ENCODE data around the gene LRRC74A.

LRRC74A gene

GRCh38 chr14:76826122-76826521 lies at the start of gene LRRC74A:
TSS of gene LRRC74A (plus strand) at chr14:76826408. CDS start at chr14:76826698, 290 bp downstream.
- peaks cover 3% of the 10 kb centered on the region for H3K4me1 ChIP-seq (ENCODE audit: insufficient read depth, low read length)
- no peaks in the 10 kb centered on the region for H3K36me3 ChIP-seq (ENCODE audit: insufficient read depth, low read length)
- no peak within 1 kb of the TSS for H3K9ac ChIP-seq (ENCODE audit: low read length)
- no peaks in the 10 kb centered on the region for H3K27me3 ChIP-seq (ENCODE audit: control insufficient read depth in 1 of 2, insufficient read depth in 2 of 2, low read length in 2 of 2)
- H3K27ac ChIP-seq (ENCODE audit: low read depth, low read length) = no peak within 1 kb of the TSS
- H3K4me3 ChIP-seq (ENCODE audit: low read depth in 1 of 2, low read length in 2 of 2) = no peak within 1 kb of the TSS
- no peaks in the 10 kb centered on the region for H3K9me3 ChIP-seq (ENCODE audit: low read length)

DNA sequence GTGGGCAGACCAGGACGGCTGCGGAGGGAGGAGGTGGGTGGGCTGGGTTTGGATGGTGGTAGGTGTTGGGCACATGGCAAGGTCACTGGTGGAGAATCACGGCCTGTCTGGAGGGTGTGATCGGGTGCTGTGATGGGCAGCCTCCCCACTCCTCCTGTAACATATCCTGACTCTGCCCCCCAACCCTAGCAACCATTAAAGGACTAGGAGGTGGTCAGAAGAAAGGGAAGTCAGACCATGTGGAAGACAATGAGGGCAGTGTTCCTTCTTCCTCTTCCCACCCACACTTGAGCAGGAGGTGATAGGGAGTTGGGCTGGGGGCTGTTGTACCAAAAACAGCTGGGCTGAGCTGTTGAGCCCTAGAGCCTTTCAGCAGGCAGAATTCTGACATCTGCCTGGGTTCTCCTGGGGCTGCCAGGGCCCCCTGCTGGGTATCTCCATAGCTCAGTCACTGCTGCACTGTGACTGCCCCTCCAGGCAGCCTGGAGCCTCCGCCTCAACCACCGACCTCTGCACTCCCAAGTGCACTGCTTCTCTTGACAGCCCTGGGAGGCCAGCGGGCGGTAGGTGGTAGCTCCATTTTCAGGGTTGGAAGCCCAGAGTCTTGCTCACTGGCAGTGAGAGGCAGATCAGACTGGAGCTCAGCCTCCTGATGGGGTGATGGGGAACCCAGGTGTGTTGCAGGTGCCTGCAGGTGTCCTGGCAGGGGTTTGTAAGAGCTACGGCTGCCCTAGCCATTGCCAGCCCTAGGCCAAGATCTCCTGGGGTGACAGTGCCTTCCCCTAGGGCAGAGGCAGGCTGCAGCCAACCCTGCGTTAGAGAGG lies 49.6 kb upstream of the LRRC74A start:
- Histone ChIP-seq H3K9ac (ENCODE audit: low read length) (no peak overlapping the region), H3K4me3 (ENCODE audit: low read depth in 1 of 2, low read length in 2 of 2) (no peak overlapping the region), H3K27ac (ENCODE audit: low read depth, low read length) (no peak overlapping the region), H3K36me3 (ENCODE audit: insufficient read depth, low read length) (peaks cover 11% of the 10 kb centered on the region), H3K9me3 (ENCODE audit: low read length) (no peaks in the 10 kb centered on the region), H3K27me3 (ENCODE audit: control insufficient read depth in 1 of 2, insufficient read depth in 2 of 2, low read length in 2 of 2) (no peaks in the 10 kb centered on the region), H3K4me1 (ENCODE audit: insufficient read depth, low read length) (peaks cover 14% of the 10 kb centered on the region)

- Histone ChIP-seq H3K4me1 (ENCODE audit: insufficient read depth, low read length) (peaks cover 8% of the 10 kb centered on the region), H3K27ac (ENCODE audit: low read depth, low read length) (no peak overlapping the region), H3K4me3 (ENCODE audit: low read depth in 1 of 2, low read length in 2 of 2) (no peak overlapping the region), H3K9ac (ENCODE audit: low read length) (no peak overlapping the region), H3K36me3 (ENCODE audit: insufficient read depth, low read length) (peaks cover 11% of the 10 kb centered on the region), H3K27me3 (ENCODE audit: control insufficient read depth in 1 of 2, insufficient read depth in 2 of 2, low read length in 2 of 2) (no peaks in the 10 kb centered on the region), H3K9me3 (ENCODE audit: low read length) (no peaks in the 10 kb centered on the region)
Observed at GRCh38 chr14:76777721-76778120, 48.5 kb upstream of the LRRC74A start.

GRCh38 chr14:76778546-76779215 lies 47.5 kb upstream of the LRRC74A start:
- no peaks in the 10 kb centered on the region for H3K9me3 ChIP-seq (ENCODE audit: low read length)
- H3K4me1 ChIP-seq (ENCODE audit: insufficient read depth, low read length) = no peaks in the 10 kb centered on the region
- H3K27ac ChIP-seq (ENCODE audit: low read depth, low read length) = no peak overlapping the region
- no peak overlapping the region for H3K9ac ChIP-seq (ENCODE audit: low read length)
- peaks cover 11% of the 10 kb centered on the region for H3K36me3 ChIP-seq (ENCODE audit: insufficient read depth, low read length)
- no peaks in the 10 kb centered on the region for H3K27me3 ChIP-seq (ENCODE audit: control insufficient read depth in 1 of 2, insufficient read depth in 2 of 2, low read length in 2 of 2)
- H3K4me3 ChIP-seq (ENCODE audit: low read depth in 1 of 2, low read length in 2 of 2) = no peak overlapping the region

- H3K27me3 ChIP-seq (ENCODE audit: control insufficient read depth in 1 of 2, insufficient read depth in 2 of 2, low read length in 2 of 2) = no peaks in the 10 kb centered on the region
- H3K9ac ChIP-seq (ENCODE audit: low read length) = no peak overlapping the region
- no peak overlapping the region for H3K4me3 ChIP-seq (ENCODE audit: low read depth in 1 of 2, low read length in 2 of 2)
- H3K9me3 ChIP-seq (ENCODE audit: low read length) = no peaks in the 10 kb centered on the region
- H3K27ac ChIP-seq (ENCODE audit: low read depth, low read length) = no peak overlapping the region
- H3K4me1 ChIP-seq (ENCODE audit: insufficient read depth, low read length) = no peaks in the 10 kb centered on the region
- H3K36me3 ChIP-seq (ENCODE audit: insufficient read depth, low read length) = peaks cover 7% of the 10 kb centered on the region
Observed at GRCh38 chr14:76779221-76780057, 46.8 kb upstream of the LRRC74A start.

DNA sequence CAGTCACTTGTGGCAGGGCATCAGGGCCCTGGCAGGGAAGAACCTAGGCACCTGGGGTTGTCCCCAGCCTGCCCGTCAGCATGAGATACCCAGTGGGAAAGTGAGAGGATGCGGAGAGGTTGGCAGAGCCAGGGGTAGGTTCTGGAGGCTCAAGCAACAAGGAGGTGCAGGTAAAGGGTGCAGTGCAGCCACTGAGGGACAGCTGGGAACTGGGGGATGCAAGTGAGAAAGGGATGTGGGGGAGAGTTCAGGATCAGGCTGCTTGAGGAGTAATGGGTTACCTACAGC lies 46.2 kb upstream of the LRRC74A start:
- no peak overlapping the region for H3K27ac ChIP-seq (ENCODE audit: low read depth, low read length)
- no peak overlapping the region for H3K4me3 ChIP-seq (ENCODE audit: low read depth in 1 of 2, low read length in 2 of 2)
- H3K9ac ChIP-seq (ENCODE audit: low read length) = no peak overlapping the region
- peaks cover 5% of the 10 kb centered on the region for H3K36me3 ChIP-seq (ENCODE audit: insufficient read depth, low read length)
- H3K27me3 ChIP-seq (ENCODE audit: control insufficient read depth in 1 of 2, insufficient read depth in 2 of 2, low read length in 2 of 2) = no peaks in the 10 kb centered on the region
- no peaks in the 10 kb centered on the region for H3K4me1 ChIP-seq (ENCODE audit: insufficient read depth, low read length)
- no peaks in the 10 kb centered on the region for H3K9me3 ChIP-seq (ENCODE audit: low read length)

DNA sequence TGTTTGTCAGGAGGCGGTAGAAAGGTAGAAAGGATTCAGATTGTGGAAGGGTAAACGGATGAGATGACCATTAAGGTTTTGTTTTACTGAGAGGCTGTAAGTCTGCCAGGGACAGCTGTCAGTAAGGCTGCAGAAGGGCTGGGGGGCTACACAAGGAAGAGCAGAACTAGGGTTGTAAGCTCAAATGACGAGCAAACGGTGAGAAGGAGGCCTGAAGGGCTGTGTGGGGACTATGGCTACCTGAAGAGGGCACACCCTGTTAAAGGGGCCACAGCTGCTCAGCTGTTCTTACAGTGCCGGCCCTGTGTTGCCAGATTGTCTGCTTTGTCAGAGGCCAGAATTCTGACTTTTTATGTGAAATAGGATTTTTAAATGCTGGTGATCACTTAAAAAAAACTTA lies 45.8 kb upstream of the LRRC74A start:
- Histone ChIP-seq H3K36me3 (ENCODE audit: insufficient read depth, low read length) (peaks cover 5% of the 10 kb centered on the region), H3K9ac (ENCODE audit: low read length) (no peak overlapping the region), H3K27me3 (ENCODE audit: control insufficient read depth in 1 of 2, insufficient read depth in 2 of 2, low read length in 2 of 2) (no peaks in the 10 kb centered on the region), H3K4me3 (ENCODE audit: low read depth in 1 of 2, low read length in 2 of 2) (no peak overlapping the region), H3K4me1 (ENCODE audit: insufficient read depth, low read length) (no peaks in the 10 kb centered on the region), H3K9me3 (ENCODE audit: low read length) (no peaks in the 10 kb centered on the region), H3K27ac (ENCODE audit: low read depth, low read length) (no peak overlapping the region)

GRCh38 chr14:76780875-76781647 lies 45.1 kb upstream of the LRRC74A start:
- no peak overlapping the region for H3K9ac ChIP-seq (ENCODE audit: low read length)
- no peak overlapping the region for H3K27ac ChIP-seq (ENCODE audit: low read depth, low read length)
- H3K9me3 ChIP-seq (ENCODE audit: low read length) = no peaks in the 10 kb centered on the region
- H3K36me3 ChIP-seq (ENCODE audit: insufficient read depth, low read length) = peaks cover 5% of the 10 kb centered on the region
- no peaks in the 10 kb centered on the region for H3K4me1 ChIP-seq (ENCODE audit: insufficient read depth, low read length)
- H3K27me3 ChIP-seq (ENCODE audit: control insufficient read depth in 1 of 2, insufficient read depth in 2 of 2, low read length in 2 of 2) = no peaks in the 10 kb centered on the region
- H3K4me3 ChIP-seq (ENCODE audit: low read depth in 1 of 2, low read length in 2 of 2) = no peak overlapping the region

DNA sequence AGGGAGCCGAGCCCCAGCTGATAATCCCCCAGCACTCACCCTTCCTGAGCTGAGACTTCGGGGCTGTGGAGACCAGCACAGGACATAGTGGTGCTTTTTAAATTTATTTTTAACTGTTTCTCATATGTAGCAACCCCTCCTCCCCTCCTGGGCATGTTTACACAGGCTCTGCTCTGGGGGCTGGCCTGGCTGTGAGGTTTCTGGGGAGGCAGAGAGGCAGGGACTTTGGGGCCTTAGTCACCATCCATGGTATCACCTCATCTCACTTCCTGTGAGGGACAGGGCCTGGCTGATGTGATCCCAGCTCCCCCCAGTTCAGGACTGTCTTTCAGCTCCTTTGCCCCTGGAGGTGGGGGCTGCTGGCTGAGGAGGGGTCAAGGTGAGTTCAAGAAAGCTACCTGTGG lies 44.6 kb upstream of the LRRC74A start:
- Histone ChIP-seq H3K27ac (ENCODE audit: low read depth, low read length) (no peak overlapping the region), H3K27me3 (ENCODE audit: control insufficient read depth in 1 of 2, insufficient read depth in 2 of 2, low read length in 2 of 2) (no peaks in the 10 kb centered on the region), H3K9ac (ENCODE audit: low read length) (no peak overlapping the region), H3K9me3 (ENCODE audit: low read length) (no peaks in the 10 kb centered on the region), H3K36me3 (ENCODE audit: insufficient read depth, low read length) (peaks cover 5% of the 10 kb centered on the region), H3K4me3 (ENCODE audit: low read depth in 1 of 2, low read length in 2 of 2) (no peak overlapping the region), H3K4me1 (ENCODE audit: insufficient read depth, low read length) (no peaks in the 10 kb centered on the region)

- no peaks in the 10 kb centered on the region for H3K27me3 ChIP-seq (ENCODE audit: control insufficient read depth in 1 of 2, insufficient read depth in 2 of 2, low read length in 2 of 2)
- peaks cover 9% of the 10 kb centered on the region for H3K36me3 ChIP-seq (ENCODE audit: insufficient read depth, low read length)
- no peak overlapping the region for H3K27ac ChIP-seq (ENCODE audit: low read depth, low read length)
- no peak overlapping the region for H3K4me3 ChIP-seq (ENCODE audit: low read depth in 1 of 2, low read length in 2 of 2)
- no peaks in the 10 kb centered on the region for H3K9me3 ChIP-seq (ENCODE audit: low read length)
- H3K9ac ChIP-seq (ENCODE audit: low read length) = no peak overlapping the region
- no peaks in the 10 kb centered on the region for H3K4me1 ChIP-seq (ENCODE audit: insufficient read depth, low read length)
Observed at GRCh38 chr14:76782115-76782884, 43.9 kb upstream of the LRRC74A start.

Measured in muscle layer of colon (tissue), 2 donors.